DOHH2 (cell line): Measurements from ENCODE around the gene COG3.
A peak's percentile ranks its signal among the peaks of the same experiment; 100 is the strongest.

Experiments used
- H3F3A ChIP-seq: fragments of 200-600 bp; sonication (generic), shearing (Covaris generic); 2 replicates; pipeline ENCODE4 v1.6.0; 2016; ENCODE audit warnings: antibody characterized with exemption, mild to moderate bottlenecking; ENCODE audit not compliant: control insufficient read depth, insufficient read depth
- H3K27ac ChIP-seq: fragments of 200-600 bp; sonication (generic); 2 replicates; pipeline ENCODE4 v1.5.1; 2014; ENCODE audit warnings: low read depth, mild to moderate bottlenecking, low read length, moderate library complexity
- H3K27me3 ChIP-seq: fragments of 200-600 bp; sonication (generic); 2 replicates; pipeline ENCODE4 v1.6.1; 2014; ENCODE audit warnings: mild to moderate bottlenecking, low read length, mixed read lengths; ENCODE audit not compliant: control insufficient read depth
- H3K36me3 ChIP-seq: fragments of 200-600 bp; sonication (generic); 2 replicates; pipeline ENCODE4 v1.6.1; 2014; ENCODE audit warnings: mild to moderate bottlenecking, low read length, moderate library complexity, mixed read lengths; ENCODE audit not compliant: control insufficient read depth
- H3K4me1 ChIP-seq: fragments of 200-600 bp; sonication (generic); 2 replicates; pipeline ENCODE4 v1.6.1; 2014; ENCODE audit warnings: mild to moderate bottlenecking, low read length, mixed read lengths; ENCODE audit not compliant: control insufficient read depth
- H3K4me2 ChIP-seq: fragments of 200-600 bp; sonication (generic); 2 replicates; pipeline ENCODE4 v1.6.0; 2014; ENCODE audit warnings: mild to moderate bottlenecking, low read length, moderate library complexity
- H3K4me3 ChIP-seq: fragments of 200-600 bp; sonication (generic); 2 replicates; pipeline ENCODE4 v1.5.1; 2014; ENCODE audit warnings: mild to moderate bottlenecking, low read length, mixed read lengths
- H3K79me2 ChIP-seq: fragments of 200-600 bp; sonication (generic); 2 replicates; pipeline ENCODE4 v1.6.1; 2014; ENCODE audit warnings: mild to moderate bottlenecking, low read length, mixed read lengths; ENCODE audit not compliant: control insufficient read depth
- H3K9me2 ChIP-seq: fragments of 200-600 bp; sonication (generic); replicated peaks from 2 replicates; pipeline ENCODE4 v1.6.1; 2014; ENCODE audit warnings: mild to moderate bottlenecking, low read length, mixed read lengths; ENCODE audit not compliant: control insufficient read depth
- H3K9me3 ChIP-seq: fragments of 200-600 bp; sonication (generic); 2 replicates; pipeline ENCODE4 v1.6.1; 2014; ENCODE audit warnings: antibody characterized with exemption, low read length, mixed read lengths; ENCODE audit not compliant: control insufficient read depth, insufficient read depth
- H4K20me1 ChIP-seq: fragments of 200-600 bp; sonication (generic); 2 replicates; pipeline ENCODE4 v1.6.0; 2014; ENCODE audit warnings: low read depth, mild to moderate bottlenecking, antibody characterized with exemption, low read length, moderate library complexity; ENCODE audit not compliant: control insufficient read depth, insufficient read depth
- EZH2phosphoT487 ChIP-seq: fragments of 200-600 bp; sonication (generic); IDR thresholded peaks from 2 replicates; pipeline ENCODE4 v1.6.1; 2017; ENCODE audit warnings: borderline replicate concordance, mild to moderate bottlenecking, antibody characterized with exemption, low read length, moderate library complexity, mixed read lengths
- TF ChIP-seq, protein P1 (sequence below): fragments of 200-600 bp; sonication (generic); IDR thresholded peaks from one replicate; pipeline ENCODE4 v1.5.1; 2014; ENCODE audit warnings: antibody characterized with exemption, mild to moderate bottlenecking, low read depth, low read length; ENCODE audit not compliant: poor library complexity, severe bottlenecking

Gene COG3

DNA sequence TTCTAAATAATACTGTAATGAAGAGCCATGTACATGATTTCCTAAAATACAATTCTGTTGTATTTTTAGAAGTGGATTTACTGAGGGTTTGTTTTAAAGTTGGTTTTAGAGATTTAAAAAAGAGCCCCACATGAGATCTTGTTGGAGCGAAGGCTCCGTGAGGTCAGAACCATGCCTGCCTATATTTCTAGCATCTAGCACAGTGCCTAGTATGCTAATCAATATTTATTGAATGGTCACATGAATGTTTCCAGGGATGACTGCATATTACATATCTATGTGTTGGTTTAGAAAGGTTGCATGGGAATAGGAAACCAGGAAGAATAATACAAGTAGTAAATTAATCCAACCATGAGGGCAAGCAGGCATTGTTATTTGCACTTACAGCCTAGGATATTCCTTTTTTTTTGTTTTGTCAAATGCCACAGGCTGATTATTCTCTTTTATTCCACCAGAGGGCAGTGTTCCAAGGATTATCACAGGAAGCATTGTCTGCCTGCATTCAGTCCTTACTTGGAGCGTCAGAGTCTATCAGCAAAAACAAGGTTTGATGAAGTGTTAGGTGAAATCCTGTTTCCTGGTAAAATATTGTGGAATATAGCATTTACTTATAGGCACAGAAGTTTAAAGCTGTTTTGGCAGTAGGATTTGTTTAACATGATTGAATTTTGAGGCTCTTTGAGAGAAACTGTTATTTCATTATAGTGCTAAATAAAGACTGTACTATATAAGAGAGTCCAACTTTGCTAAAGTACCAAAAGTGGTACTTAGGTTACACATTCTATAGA is 46.8 kb downstream of the COG3 start:
- TF ChIP-seq, protein P1, sequence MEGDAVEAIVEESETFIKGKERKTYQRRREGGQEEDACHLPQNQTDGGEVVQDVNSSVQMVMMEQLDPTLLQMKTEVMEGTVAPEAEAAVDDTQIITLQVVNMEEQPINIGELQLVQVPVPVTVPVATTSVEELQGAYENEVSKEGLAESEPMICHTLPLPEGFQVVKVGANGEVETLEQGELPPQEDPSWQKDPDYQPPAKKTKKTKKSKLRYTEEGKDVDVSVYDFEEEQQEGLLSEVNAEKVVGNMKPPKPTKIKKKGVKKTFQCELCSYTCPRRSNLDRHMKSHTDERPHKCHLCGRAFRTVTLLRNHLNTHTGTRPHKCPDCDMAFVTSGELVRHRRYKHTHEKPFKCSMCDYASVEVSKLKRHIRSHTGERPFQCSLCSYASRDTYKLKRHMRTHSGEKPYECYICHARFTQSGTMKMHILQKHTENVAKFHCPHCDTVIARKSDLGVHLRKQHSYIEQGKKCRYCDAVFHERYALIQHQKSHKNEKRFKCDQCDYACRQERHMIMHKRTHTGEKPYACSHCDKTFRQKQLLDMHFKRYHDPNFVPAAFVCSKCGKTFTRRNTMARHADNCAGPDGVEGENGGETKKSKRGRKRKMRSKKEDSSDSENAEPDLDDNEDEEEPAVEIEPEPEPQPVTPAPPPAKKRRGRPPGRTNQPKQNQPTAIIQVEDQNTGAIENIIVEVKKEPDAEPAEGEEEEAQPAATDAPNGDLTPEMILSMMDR = peak; percentile 79
- no peak for TF ChIP-seq EZH2phosphoT487

DNA sequence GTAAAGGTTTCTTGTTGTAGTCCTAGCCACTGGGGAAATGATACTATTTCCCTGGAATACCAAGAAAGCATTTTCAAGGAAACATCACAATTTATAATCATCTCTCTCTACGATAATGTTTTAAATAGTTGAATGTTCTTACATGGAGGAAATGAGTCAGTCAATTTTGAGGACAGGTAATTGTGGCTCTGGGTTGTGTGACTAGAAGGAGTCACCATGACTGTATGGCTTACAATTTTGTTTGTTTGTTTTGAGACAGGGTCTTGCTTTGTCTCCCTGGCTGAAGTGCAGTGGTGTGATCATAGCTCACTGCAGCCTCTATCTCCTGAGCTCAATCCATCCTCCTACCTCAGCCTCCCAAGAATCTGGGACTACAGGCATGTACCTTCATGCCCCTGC is 47.4 kb downstream of the COG3 start:
- H3K4me2 ChIP-seq = no peak overlapping the region
- H3K79me2 ChIP-seq = no peaks in the 10 kb centered on the region

More for the DNA sequence above, 46.8 kb downstream of the COG3 start:
- Histone ChIP-seq H3K36me3 (peaks cover 51% of the 10 kb centered on the region), H3K79me2 (no peaks in the 10 kb centered on the region), H4K20me1 (no peaks in the 10 kb centered on the region), H3K4me3 (no peak overlapping the region), H3K9me2 (no peaks in the 10 kb centered on the region), H3K4me1 (peaks cover 10% of the 10 kb centered on the region), H3F3A (peaks cover 7% of the 10 kb centered on the region; the same call in 1 of the 2 replicates), H3K9me3 (no peaks in the 10 kb centered on the region), H3K4me2 (no peak overlapping the region), H3K27me3 (no peaks in the 10 kb centered on the region), H3K27ac (no peak overlapping the region)

DNA sequence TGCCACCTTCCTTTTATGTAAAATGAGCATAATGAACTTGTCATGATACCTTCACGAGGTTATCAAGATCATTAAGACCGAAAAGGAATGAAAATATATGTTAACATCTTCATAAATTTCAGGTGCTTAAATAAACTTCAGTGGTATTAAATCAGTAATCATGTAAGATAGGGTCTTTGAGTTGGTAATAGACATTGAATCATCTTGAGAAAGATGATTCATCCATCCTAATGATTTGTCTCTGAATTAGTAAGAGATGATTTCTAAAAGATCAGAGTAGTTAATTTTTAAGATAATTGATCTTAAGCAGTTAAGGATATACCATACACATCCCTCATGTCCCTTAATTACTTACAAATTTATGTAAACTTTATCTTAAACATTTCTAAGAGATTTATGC is 52.0 kb downstream of the COG3 start:
- H3F3A ChIP-seq = no peaks in the 10 kb centered on the region
- no peaks in the 10 kb centered on the region for H4K20me1 ChIP-seq
- H3K4me2 ChIP-seq = no peak overlapping the region
- H3K9me3 ChIP-seq = no peaks in the 10 kb centered on the region
- no peaks in the 10 kb centered on the region for H3K9me2 ChIP-seq
- H3K4me1 ChIP-seq = no peaks in the 10 kb centered on the region
- no peak overlapping the region for H3K27ac ChIP-seq
- no peak overlapping the region for H3K4me3 ChIP-seq
- no peak for TF ChIP-seq EZH2phosphoT487
- TF ChIP-seq, protein P1 = no peak
- no peaks in the 10 kb centered on the region for H3K27me3 ChIP-seq
- no peaks in the 10 kb centered on the region for H3K79me2 ChIP-seq
- H3K36me3 ChIP-seq = peaks cover 56% of the 10 kb centered on the region

More for the DNA sequence above, 47.4 kb downstream of the COG3 start:
- Histone ChIP-seq H3K4me3 (no peak overlapping the region), H3K27ac (no peak overlapping the region), H3K9me3 (no peaks in the 10 kb centered on the region), H4K20me1 (no peaks in the 10 kb centered on the region), H3K4me1 (peaks cover 10% of the 10 kb centered on the region), H3F3A (peaks cover 7% of the 10 kb centered on the region; the same call in 1 of the 2 replicates), H3K36me3 (peaks cover 52% of the 10 kb centered on the region), H3K9me2 (no peaks in the 10 kb centered on the region), H3K27me3 (no peaks in the 10 kb centered on the region)
- TF ChIP-seq EZH2phosphoT487 = no peak
- TF ChIP-seq, protein P1 = no peak
